ENCODE measurements around the gene NT5C1B.

NT5C1B gene

GRCh38 chr2:18630101-18630500 is 40.7 kb upstream of the NT5C1B start:
- peak; percentile 43 for ATAC-seq
- TF ChIP-seq ARNTL (CRISPR knock-in tag; IDR thresholded peaks at IDR 0.05; ENCODE audit: borderline replicate concordance, low read depth) (no peak), ISL1 (CRISPR knock-in tag; IDR thresholded peaks at IDR 0.05) (peak; percentile 76), ZFP30 (CRISPR knock-in tag; IDR thresholded peaks at IDR 0.05) (no peak)

GRCh38 chr2:18626958-18627650 is 37.7 kb upstream of the NT5C1B start:
- peak; percentile 90; the same call in 1 of the 2 replicates for TF ChIP-seq RARB (CRISPR knock-in tag; IDR thresholded peaks at IDR 0.05)
- peak; percentile 45; the same call in 1 of the 2 replicates for TF ChIP-seq ISL1 (CRISPR knock-in tag; IDR thresholded peaks at IDR 0.05)
- TF ChIP-seq ZFP3 (CRISPR knock-in tag; IDR thresholded peaks at IDR 0.05) = no peak
- no peak for TF ChIP-seq SNAI2 (CRISPR knock-in tag; IDR thresholded peaks at IDR 0.05)
- no peak for TF ChIP-seq ARNTL (CRISPR knock-in tag; IDR thresholded peaks at IDR 0.05; ENCODE audit: borderline replicate concordance, low read depth)
- no peak for TF ChIP-seq ZNF70 (CRISPR knock-in tag; IDR thresholded peaks at IDR 0.05)
- peak; percentile 96 for TF ChIP-seq TOX (CRISPR knock-in tag; IDR thresholded peaks at IDR 0.05; ENCODE audit: borderline replicate concordance)
- TF ChIP-seq TSHZ2 (CRISPR knock-in tag; IDR thresholded peaks at IDR 0.05) = no peak
- TF ChIP-seq POU6F1 (CRISPR knock-in tag; IDR thresholded peaks at IDR 0.05; ENCODE audit: borderline replicate concordance, low read depth) = peak; percentile 68; the same call in 1 of the 2 replicates
- no peak for TF ChIP-seq ZNF8 (CRISPR knock-in tag; IDR thresholded peaks at IDR 0.05)
- no peak for TF ChIP-seq ZC3H10 (CRISPR knock-in tag; IDR thresholded peaks at IDR 0.05)
- peak; percentile 20 for ATAC-seq

- peak; percentile 87 for ATAC-seq
- TF ChIP-seq TSHZ2 (CRISPR knock-in tag; IDR thresholded peaks at IDR 0.05) = no peak; the same call in 1 of the 2 replicates
- TF ChIP-seq TCF4 (CRISPR knock-in tag; IDR thresholded peaks at IDR 0.05; ENCODE audit: borderline replicate concordance) = no peak; the same call in 1 of the 2 replicates
- no peak for TF ChIP-seq ZC3H10 (CRISPR knock-in tag; IDR thresholded peaks at IDR 0.05)
- TF ChIP-seq PPARA (CRISPR knock-in tag; IDR thresholded peaks at IDR 0.05; ENCODE audit: borderline replicate concordance) = no peak
- no peak for TF ChIP-seq ZNF70 (CRISPR knock-in tag; IDR thresholded peaks at IDR 0.05)
- peak; percentile 92 for TF ChIP-seq CREB5 (CRISPR knock-in tag; IDR thresholded peaks at IDR 0.05; ENCODE audit: low read depth)
- peak; percentile 71 for TF ChIP-seq ZFP3 (CRISPR knock-in tag; IDR thresholded peaks at IDR 0.05)
- peak; percentile 91; the same call in 1 of the 2 replicates for TF ChIP-seq GLIS3 (CRISPR knock-in tag; IDR thresholded peaks at IDR 0.05)
- TF ChIP-seq ZNF565 (CRISPR knock-in tag; conservative IDR thresholded peaks at IDR 0.05; ENCODE audit: low read depth) = no peak
- peak; percentile 53; the same call in 1 of the 2 replicates for TF ChIP-seq CSRNP3 (CRISPR knock-in tag; IDR thresholded peaks at IDR 0.05)
- no peak for TF ChIP-seq RARB (CRISPR knock-in tag; IDR thresholded peaks at IDR 0.05)
- TF ChIP-seq OSR1 (CRISPR knock-in tag; IDR thresholded peaks at IDR 0.05) = no peak
- peak; percentile 76; the same call in 1 of the 2 replicates for TF ChIP-seq PATZ1 (CRISPR knock-in tag; IDR thresholded peaks at IDR 0.05; ENCODE audit: borderline replicate concordance)
- no peak for TF ChIP-seq SNAI2 (CRISPR knock-in tag; IDR thresholded peaks at IDR 0.05)
- TF ChIP-seq ZNF8 (CRISPR knock-in tag; IDR thresholded peaks at IDR 0.05) = no peak
- peak; percentile 99 for TF ChIP-seq ISL1 (CRISPR knock-in tag; IDR thresholded peaks at IDR 0.05)
- no peak for TF ChIP-seq ARNTL (CRISPR knock-in tag; IDR thresholded peaks at IDR 0.05; ENCODE audit: borderline replicate concordance, low read depth)
- peak; percentile 59; the same call in 1 of the 2 replicates for TF ChIP-seq CSDC2 (CRISPR knock-in tag; IDR thresholded peaks at IDR 0.05)
- TF ChIP-seq TOX (CRISPR knock-in tag; IDR thresholded peaks at IDR 0.05; ENCODE audit: borderline replicate concordance) = peak; percentile 85
- TF ChIP-seq POU6F1 (CRISPR knock-in tag; IDR thresholded peaks at IDR 0.05; ENCODE audit: borderline replicate concordance, low read depth) = peak; percentile 97
These were observed 36.9 kb upstream of the NT5C1B start for GRCh38 chr2:18626256-18626668.

Data from SK-N-SH treated with all-trans-retinoic acid at 6 μM for 48 hours (cell line).